GOT3 (cell line): Measurements from ENCODE around the gene OR52K1.
"Not testable (repeated sequence)": the region's sequence is repeated elsewhere in the genome, so short reads cannot be mapped to it uniquely, and the experiment has no call there.

Experiments used
- DNase-seq: peaks from one replicate; lab custom pipeline; 2025; ENCODE audit warnings: mixed read lengths; lab: John Stamatoyannopoulos, UW

Gene OR52K1

GRCh38 chr11:4482445-4482844, at the start of gene OR52K1:
TSS of gene OR52K1 (plus strand) at chr11:4482646. CDS start at chr11:4488901, 6,255 bp downstream.
- no peak for DNase-seq

- no peak for DNase-seq
Observed at GRCh38 chr11:4433856-4434255, 48.6 kb upstream of the OR52K1 start.

- no peak for DNase-seq
Observed at GRCh38 chr11:4436411-4436810, 46.0 kb upstream of the OR52K1 start.

- DNase-seq = no peak
Observed at GRCh38 chr11:4441515-4441914, 40.9 kb upstream of the OR52K1 start.

GRCh38 chr11:4443232-4443891, 39.1 kb upstream of the OR52K1 start:
- no peak for DNase-seq

- DNase-seq = no peak
Observed at GRCh38 chr11:4448995-4449394, 33.5 kb upstream of the OR52K1 start, which contains the start of gene OR52K2. TSS of gene OR52K2 (plus strand) at chr11:4449295. CDS start at chr11:4449340, 45 bp downstream.

GRCh38 chr11:4453118-4453517, 29.3 kb upstream of the OR52K1 start:
- DNase-seq = no peak

GRCh38 chr11:4454021-4454420, 28.4 kb upstream of the OR52K1 start:
- DNase-seq = no peak

GRCh38 chr11:4455419-4455818, 27.0 kb upstream of the OR52K1 start:
- no peak for DNase-seq

- DNase-seq = no peak
Observed at GRCh38 chr11:4459500-4459899, 22.9 kb upstream of the OR52K1 start.

- DNase-seq = no peak
Observed at GRCh38 chr11:4460151-4460550, 22.3 kb upstream of the OR52K1 start.

GRCh38 chr11:4464216-4465159, 18.0 kb upstream of the OR52K1 start:
- no peak for DNase-seq

- DNase-seq = no peak
Observed at GRCh38 chr11:4465407-4465806, 17.0 kb upstream of the OR52K1 start.

GRCh38 chr11:4466131-4466870, 16.1 kb upstream of the OR52K1 start:
- no peak for DNase-seq

GRCh38 chr11:4466871-4467442, 15.5 kb upstream of the OR52K1 start:
- no peak for DNase-seq

- no peak for DNase-seq
Observed at GRCh38 chr11:4467811-4468606, 14.4 kb upstream of the OR52K1 start.

GRCh38 chr11:4479644-4480043, 2.8 kb upstream of the OR52K1 start:
- no peak for DNase-seq

- no peak for DNase-seq
Observed at GRCh38 chr11:4480577-4481239, 1.7 kb upstream of the OR52K1 start.

GRCh38 chr11:4481240-4481582, 1.2 kb upstream of the OR52K1 start:
- no peak for DNase-seq

- no peak for DNase-seq
Observed at GRCh38 chr11:4484310-4484709, 1.9 kb downstream of the OR52K1 start.

- not testable (repeated sequence) for DNase-seq
Observed at GRCh38 chr11:4491405-4491804, 9.0 kb downstream of the OR52K1 start.
